GM19238 (cell line): ENCODE results near the gene ZNF622.

Source experiments
- DNase-seq: peaks from one replicate; pipeline ENCODE4 v3.0.0; 2011; ENCODE audit warnings: low spot score; ENCODE audit not compliant: insufficient read length

The ZNF622 gene

GRCh38 chr5:16431490-16431889 lies 34.1 kb downstream of the ZNF622 start:
- no peak for DNase-seq

GRCh38 chr5:16430349-16431089 lies 35.1 kb downstream of the ZNF622 start:
- no peak for DNase-seq

- DNase-seq, result no peak
Measured at GRCh38 chr5:16428359-16428758, 37.2 kb downstream of the ZNF622 start.

- DNase-seq, result no peak
Measured at GRCh38 chr5:16427587-16427986, 38.0 kb downstream of the ZNF622 start.

GRCh38 chr5:16418471-16418922 lies 47.1 kb downstream of the ZNF622 start:
- DNase-seq, result no peak

GRCh38 chr5:16417398-16418074 lies 48.1 kb downstream of the ZNF622 start:
- no peak for DNase-seq

- DNase-seq, result no peak
Measured at GRCh38 chr5:16414861-16415260, 50.7 kb downstream of the ZNF622 start.

- no peak for DNase-seq
Measured at GRCh38 chr5:16413166-16413860, 52.3 kb downstream of the ZNF622 start.

GRCh38 chr5:16412556-16412955 lies 53.0 kb downstream of the ZNF622 start:
- DNase-seq, result no peak

GRCh38 chr5:16411741-16412455 lies 53.7 kb downstream of the ZNF622 start:
- DNase-seq, result no peak

GRCh38 chr5:16411235-16411634 lies 54.4 kb downstream of the ZNF622 start:
- no peak for DNase-seq

- no peak for DNase-seq
Measured at GRCh38 chr5:16410338-16410737, 55.3 kb downstream of the ZNF622 start.

GRCh38 chr5:16406630-16407029 lies 59.0 kb downstream of the ZNF622 start:
- DNase-seq, result no peak

- DNase-seq, result no peak
Measured at GRCh38 chr5:16406023-16406422, 59.6 kb downstream of the ZNF622 start.
